HEK293T (cell line): ENCODE results near the gene MAEA.

Experiments
- HDGF ChIP-seq: fragments of 450-650 bp; IDR thresholded peaks from 2 replicates; pipeline ENCODE4 v1.6.1; 2017; ENCODE audit warnings: antibody characterized with exemption, borderline replicate concordance
- PKNOX1 ChIP-seq: fragments of 450-650 bp; IDR thresholded peaks from 2 replicates; pipeline ENCODE4 v1.6.1; 2016
- SP1 ChIP-seq: fragments of 450-650 bp; IDR thresholded peaks from 2 replicates; pipeline ENCODE4 v1.6.1; 2017
- ZNF384 ChIP-seq: fragments of 450-650 bp; IDR thresholded peaks from 2 replicates; pipeline ENCODE4 v1.6.1; 2016

GRCh38 chr4:1276984-1277383 is 12.7 kb upstream of the MAEA start:
- TF ChIP-seq SP1 (no peak), PKNOX1 (no peak), ZNF384 (no peak), HDGF (no peak)
